ENCODE data around the gene ITGA6. TPM values are rescaled to one million over a fixed set of nuclear protein-coding genes. Genes with fewer than 3 reads are reported as not detected.

Gene ITGA6
- total and polyA plus RNA-seq, 2 donors (not counting 1 experiment from before 2014, with no cell fraction given), result 6.4 to 19.8 TPM

DNA sequence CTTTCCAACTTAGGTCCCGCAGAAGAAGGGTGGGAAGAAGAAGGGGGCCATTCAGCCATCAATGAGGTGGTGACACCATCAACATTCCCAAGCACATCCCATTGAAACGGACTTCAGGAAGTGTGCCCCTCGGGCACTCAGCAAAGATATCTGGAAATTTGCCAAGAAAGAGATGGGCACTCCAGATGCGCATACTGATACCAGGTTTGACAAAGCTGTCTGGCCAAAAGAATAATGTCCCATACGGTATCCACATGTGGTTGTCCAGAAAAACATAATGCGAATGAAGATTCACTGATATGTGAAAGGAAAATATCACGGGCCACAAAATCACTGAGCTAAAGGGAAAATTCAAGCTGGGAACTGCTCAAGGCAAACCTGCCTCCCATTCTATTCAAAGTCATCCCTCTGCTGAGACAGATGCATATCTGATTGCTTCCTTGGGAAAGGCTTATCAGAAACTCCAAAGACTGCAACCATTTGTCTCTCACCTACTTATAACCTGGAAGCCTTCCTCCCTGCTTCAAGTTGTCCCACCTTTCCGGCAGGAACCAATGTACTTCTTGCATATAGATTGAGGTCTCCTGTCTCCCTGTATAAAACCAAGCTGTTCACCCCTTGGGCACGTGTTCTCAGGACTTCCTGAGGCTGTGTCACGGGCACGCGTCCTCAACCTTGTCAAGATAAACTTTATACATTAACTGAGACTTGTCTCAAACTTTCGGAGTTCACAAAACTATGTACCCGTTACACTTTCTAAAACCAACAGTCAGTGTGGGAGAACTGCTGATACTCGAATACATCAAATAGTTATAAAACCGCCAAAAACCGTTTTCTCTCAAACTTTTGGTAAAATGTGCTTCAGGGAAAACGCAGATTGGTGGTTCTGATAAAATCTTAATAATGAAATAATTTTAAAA is 127.2 kb downstream of the ITGA6 start:
- no peak for TF ChIP-seq EZH2 (IDR thresholded peaks at IDR 0.05; ENCODE audit: low read length, missing control alignments)
- TF ChIP-seq, protein P1, sequence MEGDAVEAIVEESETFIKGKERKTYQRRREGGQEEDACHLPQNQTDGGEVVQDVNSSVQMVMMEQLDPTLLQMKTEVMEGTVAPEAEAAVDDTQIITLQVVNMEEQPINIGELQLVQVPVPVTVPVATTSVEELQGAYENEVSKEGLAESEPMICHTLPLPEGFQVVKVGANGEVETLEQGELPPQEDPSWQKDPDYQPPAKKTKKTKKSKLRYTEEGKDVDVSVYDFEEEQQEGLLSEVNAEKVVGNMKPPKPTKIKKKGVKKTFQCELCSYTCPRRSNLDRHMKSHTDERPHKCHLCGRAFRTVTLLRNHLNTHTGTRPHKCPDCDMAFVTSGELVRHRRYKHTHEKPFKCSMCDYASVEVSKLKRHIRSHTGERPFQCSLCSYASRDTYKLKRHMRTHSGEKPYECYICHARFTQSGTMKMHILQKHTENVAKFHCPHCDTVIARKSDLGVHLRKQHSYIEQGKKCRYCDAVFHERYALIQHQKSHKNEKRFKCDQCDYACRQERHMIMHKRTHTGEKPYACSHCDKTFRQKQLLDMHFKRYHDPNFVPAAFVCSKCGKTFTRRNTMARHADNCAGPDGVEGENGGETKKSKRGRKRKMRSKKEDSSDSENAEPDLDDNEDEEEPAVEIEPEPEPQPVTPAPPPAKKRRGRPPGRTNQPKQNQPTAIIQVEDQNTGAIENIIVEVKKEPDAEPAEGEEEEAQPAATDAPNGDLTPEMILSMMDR (conservative IDR thresholded peaks at IDR 0.05 in 1 of 2, IDR thresholded peaks at IDR 0.05 in 1 of 2; ENCODE audit: low read depth in 1 of 2, low read length in 2 of 2), result no peak
- H3K36me3 ChIP-seq (ENCODE audit: control insufficient read depth, insufficient read depth, low read length), result no peaks in the 10 kb centered on the region
- H3K4me1 ChIP-seq (ENCODE audit: control insufficient read depth, extremely low read depth, insufficient read depth, low read length), result peaks cover 2% of the 10 kb centered on the region
- H4K20me1 ChIP-seq (ENCODE audit: control insufficient read depth, extremely low read depth, insufficient read depth, low read length), result no peaks in the 10 kb centered on the region
- H3K4me3 ChIP-seq (replicated peaks in 1 of 4; ENCODE audit: control extremely low read depth in 1 of 4, insufficient read depth in 1 of 4, low read depth in 3 of 4, low read length in 4 of 4), result peak overlapping the region in 3 of 4 experiments; percentile 70 to 85 (median 81)
- no peak overlapping the region for H3K9ac ChIP-seq (ENCODE audit: insufficient read depth, low read length)
- DNase-seq (ENCODE audit: low read depth in 2 of 2), result no peak
- H3K27me3 ChIP-seq (ENCODE audit: control insufficient read depth, insufficient read depth, low read length), result no peaks in the 10 kb centered on the region
- H2AFZ ChIP-seq (ENCODE audit: low read length), result no peak overlapping the region
- peaks cover 27% of the 10 kb centered on the region for H3K79me2 ChIP-seq (ENCODE audit: control insufficient read depth, insufficient read depth, low read length)
- peak overlapping the region; percentile 44 for H3K4me2 ChIP-seq (ENCODE audit: extremely low read depth, insufficient read depth, low read length)
- H3K27ac ChIP-seq (ENCODE audit: insufficient read depth, low read length), result peak overlapping the region; percentile 97
- no peaks in the 10 kb centered on the region for H3K9me3 ChIP-seq (ENCODE audit: control insufficient read depth, insufficient read depth, low read depth, low read length)

DNA sequence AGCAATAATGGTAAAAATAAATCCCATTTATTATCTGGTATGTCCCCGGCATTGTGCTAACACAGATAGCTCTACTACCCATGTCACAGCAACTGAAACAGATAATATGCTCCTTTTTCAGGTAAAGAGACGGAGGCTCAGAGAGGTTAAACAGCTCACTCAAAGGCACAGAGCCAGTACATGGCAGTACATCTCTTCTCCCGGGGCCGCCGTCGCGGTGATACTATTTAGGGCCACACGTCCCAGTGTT is 127.8 kb downstream of the ITGA6 start:
- no peak for DNase-seq (ENCODE audit: low read depth in 2 of 2)
- Histone ChIP-seq H3K4me2 (ENCODE audit: extremely low read depth, insufficient read depth, low read length) (peak overlapping the region; percentile 44), H3K79me2 (ENCODE audit: control insufficient read depth, insufficient read depth, low read length) (peaks cover 29% of the 10 kb centered on the region), H3K27me3 (ENCODE audit: control insufficient read depth, insufficient read depth, low read length) (no peaks in the 10 kb centered on the region), H3K27ac (ENCODE audit: insufficient read depth, low read length) (peak overlapping the region; percentile 97), H3K4me3 (replicated peaks in 1 of 4; ENCODE audit: control extremely low read depth in 1 of 4, insufficient read depth in 1 of 4, low read depth in 3 of 4, low read length in 4 of 4) (peak overlapping the region; percentile 70 to 88 (median 83)), H4K20me1 (ENCODE audit: control insufficient read depth, extremely low read depth, insufficient read depth, low read length) (no peaks in the 10 kb centered on the region), H3K9me3 (ENCODE audit: control insufficient read depth, insufficient read depth, low read depth, low read length) (no peaks in the 10 kb centered on the region), H3K9ac (ENCODE audit: insufficient read depth, low read length) (peak overlapping the region; percentile 88), H3K36me3 (ENCODE audit: control insufficient read depth, insufficient read depth, low read length) (no peaks in the 10 kb centered on the region), H2AFZ (ENCODE audit: low read length) (peak overlapping the region; percentile 97), H3K4me1 (ENCODE audit: control insufficient read depth, extremely low read depth, insufficient read depth, low read length) (peaks cover 2% of the 10 kb centered on the region)
- TF ChIP-seq, protein P1 (conservative IDR thresholded peaks at IDR 0.05 in 1 of 2, IDR thresholded peaks at IDR 0.05 in 1 of 2; ENCODE audit: low read depth in 1 of 2, low read length in 2 of 2), result no peak
- no peak for TF ChIP-seq EZH2 (IDR thresholded peaks at IDR 0.05; ENCODE audit: low read length, missing control alignments)

Other genes with a start within 250 kb of the ITGA6 start
- 5.9 and 11.2 TPM in 2 replicates for gene PDK1, start 128.5 kb downstream of the ITGA6 start, total RNA-seq
- gene PDK1, start 128.5 kb downstream of the ITGA6 start, polyA plus RNA-seq, result 27.9 and 63.0 TPM in 2 replicates

All from fibroblast of lung (primary cell).